Measurements from ENCODE around the gene VWF. TPM values are rescaled to one million over a fixed set of nuclear protein-coding genes. Genes with fewer than 3 reads are reported as not detected.
A peak's percentile ranks its signal among the peaks of the same experiment; 100 is the strongest.

VWF gene
- total RNA-seq, 1 donor from 2014 or later = 0.21 TPM

GRCh38 chr12:6062757-6063735 is 61.4 kb downstream of the VWF start:
- Mint-ChIP-seq H3K4me3 (peak overlapping the region; percentile 72), H3K36me3 (ENCODE audit: low read depth) (no peaks in the 10 kb centered on the region), H3K27me3 (ENCODE audit: low read depth) (peaks cover 11% of the 10 kb centered on the region), H3K9me3 (no peaks in the 10 kb centered on the region), H3K4me1 (peaks cover 53% of the 10 kb centered on the region), H3K27ac (ENCODE audit: unreplicated experiment) (peak overlapping the region; percentile 79)
- peak; percentile 99 for TF ChIP-seq CTCF (conservative IDR thresholded peaks at IDR 0.05)
- peak; percentile 58 for DNase-seq (ENCODE audit: low read depth, low spot score)

- TF ChIP-seq CTCF (conservative IDR thresholded peaks at IDR 0.05) = no peak
- peak overlapping the region; percentile 75 for H3K27ac Mint-ChIP-seq (ENCODE audit: unreplicated experiment)
- peaks cover 57% of the 10 kb centered on the region for H3K4me1 Mint-ChIP-seq
- H3K36me3 Mint-ChIP-seq (ENCODE audit: low read depth) = no peaks in the 10 kb centered on the region
- H3K9me3 Mint-ChIP-seq = no peaks in the 10 kb centered on the region
- H3K4me3 Mint-ChIP-seq = peak overlapping the region; percentile 72
- no peak for DNase-seq (ENCODE audit: low read depth, low spot score)
- H3K27me3 Mint-ChIP-seq (ENCODE audit: low read depth) = peaks cover 16% of the 10 kb centered on the region
Measured at GRCh38 chr12:6062395-6062756, 62.1 kb downstream of the VWF start.

- TF ChIP-seq CTCF (conservative IDR thresholded peaks at IDR 0.05) = no peak
- H3K27ac Mint-ChIP-seq (ENCODE audit: unreplicated experiment) = no peak overlapping the region
- no peaks in the 10 kb centered on the region for H3K9me3 Mint-ChIP-seq
- no peak overlapping the region for H3K4me3 Mint-ChIP-seq
- H3K36me3 Mint-ChIP-seq (ENCODE audit: low read depth) = no peaks in the 10 kb centered on the region
- DNase-seq (ENCODE audit: low read depth, low spot score) = no peak
- peaks cover 56% of the 10 kb centered on the region for H3K4me1 Mint-ChIP-seq
- H3K27me3 Mint-ChIP-seq (ENCODE audit: low read depth) = peaks cover 19% of the 10 kb centered on the region
Measured at GRCh38 chr12:6061660-6062059, 62.8 kb downstream of the VWF start.

GRCh38 chr12:6059860-6060565 is 64.5 kb downstream of the VWF start:
- H3K27me3 Mint-ChIP-seq (ENCODE audit: low read depth) = peaks cover 27% of the 10 kb centered on the region
- H3K4me3 Mint-ChIP-seq = no peak overlapping the region
- DNase-seq (ENCODE audit: low read depth, low spot score) = no peak
- no peak for TF ChIP-seq CTCF (conservative IDR thresholded peaks at IDR 0.05)
- H3K36me3 Mint-ChIP-seq (ENCODE audit: low read depth) = no peaks in the 10 kb centered on the region
- peak overlapping the region; percentile 43 for H3K27ac Mint-ChIP-seq (ENCODE audit: unreplicated experiment)
- H3K4me1 Mint-ChIP-seq = peaks cover 56% of the 10 kb centered on the region
- no peaks in the 10 kb centered on the region for H3K9me3 Mint-ChIP-seq

- Mint-ChIP-seq H3K4me3 (no peak overlapping the region), H3K4me1 (peaks cover 56% of the 10 kb centered on the region), H3K27ac (ENCODE audit: unreplicated experiment) (no peak overlapping the region)
Measured at GRCh38 chr12:6059221-6059620, 65.2 kb downstream of the VWF start.

More at GRCh38 chr12:6059221-6059620, 65.2 kb downstream of the VWF start:
- no peaks in the 10 kb centered on the region for H3K9me3 Mint-ChIP-seq
- no peak for DNase-seq (ENCODE audit: low read depth, low spot score)
- TF ChIP-seq CTCF (conservative IDR thresholded peaks at IDR 0.05) = no peak
- peaks cover 27% of the 10 kb centered on the region for H3K27me3 Mint-ChIP-seq (ENCODE audit: low read depth)
- no peaks in the 10 kb centered on the region for H3K36me3 Mint-ChIP-seq (ENCODE audit: low read depth)
